Measurements from ENCODE around the gene TDRD9.
A peak's percentile ranks its signal among the peaks of the same experiment; 100 is the strongest.

The TDRD9 gene

DNA sequence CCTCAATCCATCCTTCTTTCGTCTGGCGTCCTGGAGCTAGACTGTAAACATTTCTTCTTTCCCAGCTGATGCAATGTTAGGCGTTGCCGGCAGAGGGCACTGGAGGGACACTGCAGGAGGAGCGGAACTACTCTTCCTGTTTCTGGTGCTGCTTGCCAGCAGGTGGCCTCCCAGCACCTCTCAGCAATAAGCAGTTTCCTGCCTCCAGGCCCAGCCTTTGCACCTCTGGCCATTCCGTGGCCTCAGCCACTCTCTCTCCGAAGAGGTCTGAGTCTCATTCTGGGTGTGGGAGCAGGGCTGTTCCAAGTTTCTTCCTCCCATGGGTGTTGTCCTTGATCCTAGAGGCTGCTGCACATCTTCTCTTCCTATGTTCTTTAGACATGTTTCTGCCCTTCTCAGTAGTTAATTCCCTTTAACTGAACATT is 149.8 kb downstream of the TDRD9 start:
- peak; percentile 67 to 86 for DNase-seq

DNA sequence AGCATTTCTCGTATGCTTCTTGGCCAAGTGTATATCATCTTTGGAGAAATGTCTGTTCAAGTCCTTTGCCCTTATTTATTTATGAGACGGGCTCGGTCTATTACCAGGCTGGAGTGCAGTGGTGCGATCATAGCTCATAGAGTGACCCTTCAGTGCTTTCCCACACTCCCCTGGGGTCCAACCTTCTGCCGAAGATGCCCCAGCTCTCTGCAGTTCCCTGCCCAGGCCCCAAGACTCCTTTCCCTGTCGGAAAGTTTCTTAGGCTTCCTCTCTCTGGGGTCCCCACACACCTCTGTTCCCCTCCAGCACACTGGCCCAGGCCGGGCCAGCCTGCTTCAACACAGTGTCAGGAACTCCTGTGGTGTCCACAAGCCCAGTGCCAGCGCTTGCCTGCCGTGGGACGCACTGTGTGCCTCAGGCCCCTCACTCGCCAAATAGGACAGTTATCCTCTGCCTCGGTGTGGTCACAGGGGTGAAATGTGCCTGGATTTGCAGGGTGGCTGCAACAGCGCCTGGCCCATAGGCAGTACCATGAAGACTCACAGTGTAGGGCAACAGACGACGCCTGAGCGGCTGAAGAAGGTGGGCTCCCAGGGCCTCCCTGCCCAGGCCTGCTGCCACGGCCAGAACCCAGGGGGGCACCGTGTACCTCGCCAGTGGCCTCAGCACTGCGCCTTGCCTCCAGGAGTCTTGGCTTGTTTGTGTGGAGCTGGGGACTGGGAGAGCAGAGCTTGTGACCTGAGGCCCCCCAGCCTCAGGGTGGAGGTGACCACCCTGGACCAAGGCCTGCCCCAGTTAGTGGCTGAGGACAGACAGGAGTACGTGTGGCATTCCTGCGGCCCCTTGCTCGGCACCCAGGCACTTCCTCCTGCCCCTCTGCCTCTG is 152.4 kb downstream of the TDRD9 start:
- no peak for DNase-seq

DNA sequence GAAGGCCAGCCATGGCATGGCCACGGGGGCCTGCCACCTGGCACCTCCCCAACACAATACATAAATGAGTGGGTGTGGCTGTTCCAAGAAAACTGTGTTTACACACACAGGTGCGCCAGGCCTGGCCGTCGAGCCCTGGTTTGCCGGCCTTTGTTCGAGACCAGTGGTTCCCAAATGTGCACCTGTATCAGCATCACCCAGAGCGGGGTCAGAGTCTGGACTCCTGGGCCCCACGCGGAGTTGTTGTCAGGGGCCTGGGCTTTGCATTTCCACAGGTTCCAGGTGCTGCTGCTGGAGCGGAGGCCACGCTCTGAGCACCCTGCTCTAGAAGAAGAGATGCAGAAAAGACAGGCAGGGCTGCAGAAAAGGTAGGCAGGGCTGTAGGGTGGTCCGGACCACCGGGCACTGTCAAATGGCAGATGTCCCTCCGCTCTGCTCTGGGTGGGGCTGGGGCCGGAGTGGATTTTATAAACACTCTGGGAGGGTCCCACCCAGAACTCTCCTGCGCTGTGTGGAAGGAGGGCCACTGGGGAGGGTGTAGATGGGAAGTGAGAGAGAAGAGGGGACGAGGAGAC is 153.1 kb downstream of the TDRD9 start:
- no peak for DNase-seq

DNA sequence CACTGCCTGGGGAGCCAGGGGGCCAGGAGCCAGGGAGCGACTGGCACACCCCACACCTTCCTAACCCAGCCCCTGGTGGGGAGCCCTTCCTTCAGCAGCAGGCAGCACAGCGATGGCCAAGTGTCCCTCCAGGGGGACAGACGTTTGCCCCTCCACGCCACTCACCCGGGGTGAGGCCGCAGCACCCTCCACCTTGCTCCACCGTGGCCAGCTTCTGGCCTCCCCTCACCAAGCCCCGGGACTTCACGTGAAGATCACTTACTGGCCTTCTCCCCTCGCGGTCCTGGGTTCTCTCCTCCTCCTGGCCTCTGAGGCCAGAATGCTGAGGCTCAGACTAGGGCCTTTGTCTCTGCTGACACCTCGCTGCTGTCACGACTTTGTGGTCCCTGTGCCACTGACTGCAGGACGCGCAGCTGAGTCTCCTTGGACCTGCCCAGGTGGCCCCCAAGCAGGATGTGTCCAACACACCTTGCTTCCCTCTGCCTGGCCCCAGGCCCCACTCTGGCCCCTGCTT is 153.8 kb downstream of the TDRD9 start:
- DNase-seq, result no peak

DNA sequence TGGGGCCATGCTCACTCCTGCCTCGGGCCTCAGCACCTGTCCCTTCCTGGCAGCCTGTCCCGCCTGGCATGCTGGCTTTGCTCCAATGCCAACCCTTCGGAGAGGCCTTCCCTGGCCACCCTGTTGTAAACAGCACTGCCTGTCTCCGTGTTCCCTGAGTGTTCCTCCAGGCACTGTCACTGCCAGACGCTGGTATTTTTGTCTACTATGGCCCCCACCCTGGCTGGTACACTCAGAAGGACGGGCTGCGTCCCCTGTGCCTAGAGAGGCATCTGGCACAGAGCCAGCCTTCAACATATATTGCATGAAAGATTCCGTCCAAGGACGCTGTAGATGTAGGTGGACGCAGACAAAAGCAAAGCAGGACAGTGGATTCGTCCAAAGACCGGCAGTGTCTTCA is 154.6 kb downstream of the TDRD9 start:
- no peak for DNase-seq

DNA sequence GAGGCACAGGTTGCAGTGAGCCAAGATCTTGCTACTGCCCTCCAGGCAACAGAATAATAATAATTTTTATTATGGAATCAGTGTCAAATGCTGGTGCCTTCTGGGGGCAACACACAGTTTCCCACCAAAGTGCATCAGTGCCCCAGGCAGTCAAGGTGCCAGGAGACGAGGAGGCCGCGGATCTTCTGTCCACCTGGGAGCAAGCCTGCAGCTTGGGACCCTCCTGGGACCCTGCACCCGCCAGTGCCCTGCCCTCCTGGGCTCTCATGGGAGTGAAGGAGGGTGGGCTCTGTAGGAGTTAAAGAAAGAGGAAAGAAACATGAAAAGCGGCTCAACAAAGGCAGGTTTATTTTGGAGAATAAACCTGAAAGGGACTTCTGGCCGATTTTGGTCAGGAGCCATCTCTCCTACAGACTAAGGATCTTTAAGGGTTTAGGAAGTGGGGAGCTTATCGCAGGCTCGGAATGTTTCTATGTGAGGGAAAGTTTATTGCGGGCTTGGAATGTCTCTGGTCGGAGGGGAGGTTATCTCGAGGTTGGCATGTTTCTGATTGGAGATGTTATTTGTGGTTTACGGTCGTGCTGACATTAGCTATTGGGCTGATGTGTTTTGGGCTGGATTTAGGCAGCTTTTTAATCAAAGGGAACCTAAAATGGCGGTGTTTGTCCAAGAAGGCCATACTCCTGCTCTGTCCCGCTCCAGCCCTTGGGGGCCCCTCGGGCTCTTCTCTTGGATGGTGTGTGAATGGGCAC is 156.2 kb downstream of the TDRD9 start:
- no peak for DNase-seq

DNA sequence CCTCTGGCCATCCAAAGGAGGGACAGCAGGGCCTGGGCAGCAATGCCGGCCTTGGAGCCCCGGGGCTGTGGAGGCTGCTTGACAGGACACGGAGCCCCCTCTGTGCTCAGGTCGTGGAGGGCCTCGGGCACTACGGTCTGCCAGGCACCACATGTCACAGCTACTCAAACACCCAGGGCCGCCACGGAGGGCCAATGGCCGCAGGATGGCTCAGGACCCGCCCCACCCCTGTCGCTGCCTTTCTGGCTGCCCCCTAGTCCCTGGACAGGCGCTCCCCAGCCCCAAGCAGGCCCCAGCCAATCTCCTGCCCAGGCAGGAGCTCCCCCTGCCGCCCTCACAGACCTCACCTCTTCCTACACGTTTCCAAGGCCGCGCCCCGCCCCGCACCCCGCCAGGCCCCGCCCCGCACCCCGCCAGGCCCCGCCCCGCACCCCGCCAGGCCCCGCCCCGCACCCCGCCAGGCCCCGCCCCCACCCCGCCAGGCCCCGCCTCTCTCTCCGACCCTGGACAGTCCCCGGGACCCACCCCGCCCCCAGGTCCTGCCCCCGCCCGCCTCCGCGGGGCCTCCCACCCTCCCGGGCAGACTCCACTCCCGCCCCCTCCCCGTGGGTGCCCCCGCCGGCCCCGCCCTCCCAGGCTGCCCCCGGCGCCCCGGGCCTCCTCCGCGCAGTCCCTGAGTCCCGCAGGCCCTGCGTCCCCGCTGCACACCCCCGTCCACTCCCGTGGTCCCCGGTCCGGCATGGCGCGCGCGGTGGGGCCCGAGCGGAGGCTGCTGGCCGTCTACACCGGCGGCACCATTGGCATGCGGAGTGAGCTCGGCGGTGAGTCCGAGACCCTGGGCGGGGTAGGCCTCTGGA is 157.0 kb downstream of the TDRD9 start, which contains the start of gene ASPG:
Gene ASPG (plus strand): TSS at position 669 of the 857 bp plus-strand sequence. CDS start 71 bp downstream, at position 740.
- DNase-seq, result no peak

DNA sequence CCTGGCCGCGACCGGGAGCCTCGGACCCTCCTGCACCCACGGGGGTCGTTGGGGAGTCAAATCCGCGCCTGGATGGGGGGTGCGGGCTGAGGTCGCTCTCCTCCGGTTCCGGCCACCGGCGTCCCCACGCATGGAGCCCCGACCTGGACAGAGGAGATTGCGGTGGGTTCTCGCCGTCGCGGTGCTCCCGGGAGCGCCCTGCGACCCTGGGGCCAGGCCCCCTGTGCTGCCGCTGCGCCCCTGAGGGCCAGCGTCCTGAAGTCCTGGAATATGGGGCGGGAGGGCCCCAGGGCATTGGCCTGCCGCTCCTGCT is 157.6 kb downstream of the TDRD9 start:
- DNase-seq, result no peak

DNA sequence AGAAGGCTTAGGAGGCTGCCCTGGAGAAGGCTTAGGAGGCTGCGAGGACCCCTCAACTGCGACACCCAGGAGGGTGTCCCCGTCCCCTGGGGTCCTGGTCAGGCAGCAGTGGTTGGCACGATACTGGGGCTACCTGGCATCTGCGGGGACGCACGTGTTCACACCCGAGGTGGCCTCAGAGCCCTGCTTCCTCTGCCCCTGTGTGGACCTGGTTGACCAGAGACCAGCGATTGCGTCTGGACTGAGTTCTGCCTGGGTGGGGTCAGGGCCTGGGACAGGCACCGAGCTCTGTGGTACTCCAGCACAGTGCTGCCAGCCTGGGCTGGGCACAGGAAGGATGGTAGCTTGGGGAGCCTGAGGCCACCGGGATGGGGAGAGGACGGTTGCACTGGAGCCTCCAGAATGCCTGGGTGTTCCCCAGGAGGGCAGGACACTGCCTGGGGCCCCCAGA is 158.0 kb downstream of the TDRD9 start:
- no peak for DNase-seq

DNA sequence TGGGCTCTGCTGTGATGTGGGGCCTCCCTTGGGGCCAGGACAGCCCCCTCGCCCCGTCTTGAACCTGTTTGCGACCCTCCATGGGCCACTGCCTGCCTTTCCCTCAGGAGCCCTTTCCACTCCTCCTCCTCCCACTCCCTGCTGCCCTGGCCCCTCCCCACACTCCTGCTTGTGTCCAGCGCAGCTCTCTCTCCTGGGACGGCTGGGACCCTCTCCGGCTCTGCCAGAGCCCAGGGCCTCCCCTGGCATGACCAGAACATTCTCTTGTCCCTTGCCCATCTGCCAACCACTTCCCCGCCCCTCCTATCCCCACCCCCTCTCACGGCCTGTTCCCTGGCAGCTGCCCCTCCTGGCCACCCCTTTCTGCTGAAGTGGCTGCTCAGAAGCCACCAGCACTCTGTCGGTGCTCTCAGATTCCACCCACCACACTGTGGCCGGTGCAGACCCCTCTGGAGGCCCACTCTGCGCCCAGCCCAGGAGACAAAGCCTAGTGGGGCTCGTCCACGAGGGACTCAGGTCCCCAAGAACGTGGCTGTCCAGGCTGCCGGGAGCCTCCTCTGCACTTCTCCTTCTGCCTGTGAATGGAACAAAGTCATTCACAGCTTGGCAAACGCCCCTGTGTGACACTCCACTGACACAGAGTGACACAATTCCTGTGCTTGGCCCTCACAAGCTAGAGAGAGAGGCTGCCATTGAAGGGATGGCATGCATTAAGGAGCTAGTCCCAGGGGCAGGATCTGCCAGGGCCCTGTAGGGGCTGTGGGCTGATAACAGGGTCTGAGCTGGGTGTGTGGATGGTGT is 158.6 kb downstream of the TDRD9 start:
- no peak for DNase-seq

DNA sequence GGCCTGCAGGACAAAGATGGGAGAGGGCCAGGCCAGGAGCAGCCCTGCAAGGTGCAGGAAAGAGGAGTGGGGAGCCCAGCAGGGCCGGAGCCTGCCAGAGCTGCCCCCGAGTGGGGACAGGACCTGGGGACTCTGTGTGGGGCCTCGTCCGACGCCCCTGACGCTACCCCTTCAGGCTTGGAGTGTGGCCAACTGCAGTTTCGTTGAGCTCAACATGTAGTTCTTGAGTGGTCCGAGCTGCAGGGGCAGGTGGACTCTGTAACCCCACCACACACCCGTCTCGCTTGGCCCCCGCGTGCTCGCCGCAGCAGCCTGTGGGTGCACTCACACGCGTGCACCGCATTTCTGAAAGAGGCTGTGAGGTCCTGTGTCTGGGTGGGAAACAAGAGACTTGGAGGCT is 159.2 kb downstream of the TDRD9 start:
- DNase-seq, result no peak

DNA sequence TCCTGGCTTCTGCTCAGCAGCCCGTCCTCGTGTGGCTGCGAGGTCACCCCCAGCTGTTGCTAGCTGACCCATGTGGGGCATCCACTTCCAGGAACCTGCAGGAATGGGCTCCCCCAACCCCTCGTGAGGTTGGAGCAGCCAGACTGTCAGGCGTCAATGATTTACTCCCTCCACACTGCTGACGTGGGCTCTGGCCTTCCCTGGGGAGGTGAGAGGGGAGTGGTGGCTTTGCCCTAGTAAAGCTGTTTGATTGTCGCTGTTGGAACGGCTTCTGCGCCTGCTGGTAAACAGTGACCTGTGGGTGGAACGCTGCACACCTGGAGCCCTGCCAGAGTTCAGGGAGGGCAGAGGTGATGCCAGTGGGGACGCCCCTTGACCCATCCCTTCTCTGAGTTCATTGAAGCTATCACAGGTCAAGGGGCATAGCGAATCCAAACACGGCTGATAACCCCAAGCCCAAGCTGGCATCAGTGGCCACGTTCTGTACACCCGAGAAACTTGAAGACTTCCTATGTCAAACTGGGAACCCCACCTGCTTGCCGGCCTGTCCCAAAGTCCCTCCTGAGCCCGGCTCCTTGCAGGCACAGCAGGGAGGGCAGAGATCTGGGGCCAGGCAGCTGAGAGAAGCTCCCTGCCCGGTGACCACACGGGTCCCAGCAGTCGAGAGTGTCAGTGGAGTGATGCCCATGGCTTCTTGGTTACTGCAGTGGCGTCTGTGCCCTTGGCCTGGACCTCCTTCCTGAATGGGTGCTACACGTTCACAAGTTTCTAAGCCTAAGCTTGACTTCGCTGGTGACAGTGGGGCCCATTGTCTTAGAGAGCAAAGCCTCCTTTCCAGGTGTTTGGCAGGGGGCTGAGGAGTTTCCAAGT is 160.0 kb downstream of the TDRD9 start:
- DNase-seq, result no peak

DNA sequence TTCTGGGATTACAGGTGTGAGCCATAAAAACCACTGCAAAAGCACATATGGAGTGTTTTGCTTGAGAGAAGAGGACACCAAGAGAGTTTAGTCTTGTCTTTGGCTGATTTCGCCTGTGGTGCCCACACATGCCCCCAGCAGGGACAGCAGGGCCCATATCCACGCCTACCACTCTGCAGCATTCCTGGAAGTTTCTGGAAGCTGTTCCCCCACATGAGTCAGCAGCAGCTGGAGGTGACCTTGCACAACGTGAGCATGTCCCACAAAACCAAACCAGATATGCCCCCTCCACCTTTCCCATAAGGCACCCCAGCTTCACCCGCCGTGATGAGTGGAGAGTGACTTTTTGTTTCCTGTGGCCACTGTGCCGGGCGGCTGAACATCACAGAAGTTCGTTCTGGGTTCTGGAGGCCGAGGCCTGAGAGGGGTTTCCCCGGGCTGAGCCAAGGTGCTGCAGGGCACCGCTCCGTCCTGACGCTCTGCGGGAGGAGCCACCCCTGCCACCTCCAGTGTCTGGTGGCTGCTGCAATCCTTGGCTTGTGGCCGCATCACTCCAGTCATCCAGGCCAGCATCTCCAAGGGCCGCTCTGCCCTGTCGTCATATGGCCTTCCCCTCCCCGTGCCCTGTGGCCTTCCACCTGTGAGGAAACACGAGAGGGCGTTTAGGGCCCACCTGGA is 162.0 kb downstream of the TDRD9 start:
- DNase-seq, result no peak

DNA sequence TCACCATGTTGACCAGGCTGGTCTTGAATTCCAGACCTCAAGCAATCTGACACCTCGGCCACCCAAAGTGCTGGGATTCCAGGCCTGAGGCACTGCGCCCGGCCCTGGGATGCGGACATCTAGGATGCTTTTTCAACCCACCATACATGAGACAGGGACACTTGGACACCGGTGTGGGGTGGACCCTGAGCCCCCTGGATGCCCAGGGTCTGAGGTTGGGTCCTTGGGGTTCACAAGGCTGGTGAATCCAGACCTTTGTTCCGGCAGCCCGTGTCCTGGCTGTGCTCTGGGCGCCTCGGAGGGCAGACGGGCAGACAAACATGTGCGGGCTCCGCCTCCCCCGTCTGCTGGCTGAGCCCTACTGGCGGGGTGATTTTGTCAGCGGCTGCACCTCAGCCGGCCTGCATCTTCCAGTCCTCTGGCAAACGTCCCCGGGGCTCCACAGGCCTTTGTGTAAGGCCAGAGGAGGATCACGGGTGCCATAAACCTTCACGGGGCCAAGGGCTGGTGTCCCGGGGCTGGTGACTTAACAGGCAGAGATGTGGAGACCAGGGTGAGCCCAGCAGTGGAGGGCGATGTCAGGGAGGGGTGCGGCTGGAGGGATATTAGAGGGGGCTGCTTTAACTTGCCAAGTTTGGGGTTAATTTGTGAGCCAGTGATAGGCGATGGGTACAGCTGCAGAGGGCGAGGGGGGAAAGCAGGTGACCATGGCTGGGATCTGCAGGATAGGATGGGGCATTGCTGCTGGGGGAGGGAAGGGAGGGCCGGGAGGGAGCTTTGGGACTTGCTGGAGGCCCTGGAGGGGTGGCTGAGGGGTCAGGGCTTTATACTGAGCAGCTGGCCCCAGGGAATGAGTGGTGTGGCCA is 163.0 kb downstream of the TDRD9 start:
- no peak for DNase-seq

DNA sequence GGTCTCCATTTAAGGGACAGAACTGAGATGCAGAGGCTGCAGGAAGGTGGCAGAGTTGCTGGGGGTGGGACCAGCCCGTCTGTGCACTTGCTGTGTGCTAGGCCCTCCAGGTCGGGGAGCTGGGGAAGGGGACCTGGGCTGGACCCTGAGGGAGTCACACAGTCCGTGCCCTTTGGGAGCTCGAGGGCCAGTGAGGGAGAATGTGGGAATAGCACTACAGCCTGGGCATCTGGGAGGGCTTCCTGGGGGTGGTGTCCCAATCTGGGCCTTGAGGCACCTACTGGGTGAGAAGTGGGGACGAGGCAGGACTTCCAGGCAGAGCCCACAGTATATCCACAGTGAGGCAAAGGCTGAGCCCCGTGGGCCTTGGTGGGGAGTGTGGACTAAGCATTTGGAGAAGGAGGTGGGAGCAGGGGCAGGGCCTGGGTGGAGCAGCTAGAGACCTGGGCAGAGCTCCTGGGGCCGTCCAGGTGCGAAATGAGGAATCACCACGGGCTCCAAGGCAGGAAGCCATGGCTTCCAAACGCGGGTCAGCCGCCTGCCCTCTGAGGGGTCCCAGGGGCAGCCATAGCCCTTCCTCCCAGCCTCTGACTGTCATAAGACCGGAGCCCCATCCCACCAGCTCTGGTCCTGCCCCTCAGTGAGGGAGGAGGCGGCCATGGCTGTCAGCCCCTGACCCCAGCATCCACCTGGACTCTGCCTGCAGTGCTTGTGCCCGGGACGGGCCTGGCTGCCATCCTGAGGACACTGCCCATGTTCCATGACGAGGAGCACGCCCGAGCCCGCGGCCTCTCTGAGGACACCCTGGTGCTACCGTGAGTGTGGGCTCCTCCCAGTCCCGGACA is 163.9 kb downstream of the TDRD9 start:
- no peak for DNase-seq

DNA sequence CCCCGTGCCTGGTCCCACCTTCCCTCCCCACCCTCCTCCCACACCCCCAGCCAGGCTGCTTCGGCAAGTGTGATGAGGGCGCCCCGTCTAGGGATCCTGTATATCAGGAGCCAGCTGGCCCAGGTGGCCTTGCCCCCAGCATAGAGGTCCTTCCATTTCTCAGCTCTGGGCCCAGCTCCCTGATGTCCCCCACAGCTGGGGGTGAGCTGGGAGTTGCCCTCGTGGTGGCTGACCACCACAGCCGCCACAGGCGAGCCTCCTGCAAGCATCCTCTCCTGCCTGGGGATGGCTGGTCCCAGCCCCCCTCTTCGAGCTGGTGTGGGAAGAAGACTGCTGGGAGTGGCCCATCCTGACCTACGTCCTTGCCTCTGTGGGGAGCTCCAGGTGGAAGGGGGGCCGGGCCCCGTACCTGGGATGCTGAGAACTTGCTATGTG is 164.7 kb downstream of the TDRD9 start:
- DNase-seq, result no peak

DNA sequence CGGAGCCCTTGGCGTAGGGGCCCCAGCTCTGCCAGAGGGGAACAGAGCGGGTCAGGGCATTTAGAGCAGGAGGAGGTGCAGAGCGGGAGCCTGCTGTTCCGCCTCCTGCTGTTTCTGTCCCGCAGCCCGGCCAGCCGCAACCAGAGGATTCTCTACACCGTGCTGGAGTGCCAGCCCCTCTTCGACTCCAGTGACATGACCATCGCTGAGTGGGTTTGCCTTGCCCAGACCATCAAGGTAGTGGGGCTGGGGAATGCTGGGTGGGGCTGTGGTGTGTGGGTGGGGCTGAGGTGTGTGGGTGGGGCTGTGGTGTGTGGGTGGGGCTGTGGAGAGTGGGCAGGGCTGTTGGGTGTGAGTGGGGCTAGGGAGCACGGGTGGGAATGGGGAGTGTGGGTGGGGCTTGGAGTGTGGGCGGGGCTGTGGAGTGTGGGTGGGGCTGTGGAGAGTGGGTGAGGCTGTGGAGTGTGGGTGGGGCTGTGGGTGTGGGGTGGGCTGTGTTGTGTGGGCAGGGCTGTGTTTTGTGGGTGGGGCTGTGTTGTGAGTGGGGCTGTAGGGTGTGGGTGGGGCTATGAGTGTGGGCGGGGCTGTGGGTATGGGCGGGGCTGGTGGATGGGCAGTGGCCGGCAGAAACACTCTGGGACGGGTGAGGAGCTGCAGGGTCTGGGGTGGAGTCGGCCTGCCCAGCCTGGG is 165.3 kb downstream of the TDRD9 start:
- DNase-seq, result no peak
